ENCODE results near the gene MROH8.
"Not testable (repeated sequence)": the region's sequence is repeated elsewhere in the genome, so short reads cannot be mapped to it uniquely, and the experiment has no call there.

Gene MROH8

DNA sequence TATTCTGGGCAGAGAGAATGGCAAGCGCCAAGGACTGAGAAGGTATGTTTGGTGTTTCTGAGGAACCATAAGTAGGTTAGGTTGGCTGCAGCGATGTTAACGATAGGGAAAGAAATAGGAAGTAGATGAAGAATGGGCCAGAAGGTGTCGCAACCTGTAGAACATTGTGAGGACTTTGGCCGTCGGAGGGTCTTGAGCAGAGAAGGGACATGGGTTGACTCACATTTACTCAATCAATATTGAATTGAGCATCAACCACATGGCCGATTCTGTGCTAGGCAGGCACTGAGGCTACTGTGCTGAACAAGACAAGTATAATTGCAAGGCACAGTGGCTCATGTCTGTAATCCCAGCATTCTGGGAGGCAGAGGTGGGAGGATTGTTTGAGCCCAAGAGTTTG is 27.1 kb downstream of the MROH8 start:
- no peak for FAIRE-seq

GRCh38 chr20:37151529-37151928 is 27.8 kb downstream of the MROH8 start:
- no peak for FAIRE-seq

- not testable (repeated sequence) for FAIRE-seq
These were observed 28.5 kb downstream of the MROH8 start for GRCh38 chr20:37150864-37151263.

DNA sequence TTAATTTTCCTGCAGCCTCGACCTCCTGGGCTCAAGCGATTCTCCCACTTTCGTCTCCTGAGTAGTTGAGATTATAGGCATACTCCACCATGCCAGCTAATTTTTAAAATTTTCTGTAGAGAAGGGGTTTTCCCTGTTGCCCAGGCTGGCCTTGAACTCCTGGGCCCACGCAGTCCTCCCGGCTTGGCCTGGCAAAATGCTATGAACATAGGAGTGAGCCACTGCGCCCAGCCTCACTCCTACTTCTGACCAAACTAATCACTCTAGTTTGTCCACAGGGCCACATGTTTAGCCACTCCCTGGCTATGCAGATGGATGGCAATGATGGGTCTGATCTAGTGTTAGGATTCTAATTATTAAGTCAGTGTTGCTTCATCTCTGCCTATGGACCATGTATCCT is 32.1 kb downstream of the MROH8 start:
- no peak for FAIRE-seq

GRCh38 chr20:37144856-37145404 is 34.4 kb downstream of the MROH8 start:
- FAIRE-seq, result no peak

GRCh38 chr20:37142708-37143107 is 36.6 kb downstream of the MROH8 start:
- FAIRE-seq, result no peak

DNA sequence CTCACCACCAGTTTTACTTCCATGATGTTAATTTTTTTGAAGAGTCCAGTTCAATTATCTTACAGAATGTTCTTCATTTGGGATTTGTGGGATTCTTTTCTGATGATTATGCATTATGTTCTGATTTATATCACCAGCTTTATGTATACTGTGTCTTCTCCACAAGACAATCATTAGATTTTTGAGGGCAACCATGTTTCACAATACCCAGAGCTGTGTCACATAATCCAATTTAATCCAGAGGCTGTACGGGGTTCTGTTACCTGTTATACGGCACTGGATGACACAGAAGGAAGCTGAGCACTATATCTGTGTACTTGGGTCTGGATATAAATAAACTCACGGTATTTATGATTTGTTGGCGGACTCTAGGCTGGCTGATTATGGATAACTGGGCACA is 41.8 kb downstream of the MROH8 start:
- FAIRE-seq, result no peak

DNA sequence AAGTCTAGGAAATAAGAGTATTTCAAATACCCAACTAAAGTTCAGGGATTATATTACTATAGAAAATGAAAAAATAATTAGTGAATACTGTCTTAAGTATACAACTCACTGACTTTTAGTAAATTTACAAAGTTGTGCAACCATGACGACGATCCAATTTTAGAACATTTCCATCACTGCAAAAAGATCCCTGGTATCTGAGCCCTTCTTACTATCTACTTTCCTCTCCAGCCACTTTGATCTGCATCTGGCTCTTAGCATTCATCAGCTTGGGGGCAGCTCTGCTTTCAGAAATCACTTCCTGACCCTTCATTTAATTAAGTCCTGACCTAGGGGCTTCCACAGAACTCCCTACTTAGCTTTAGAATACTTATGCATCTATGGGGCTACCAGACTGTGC is 45.4 kb downstream of the MROH8 start:
- no peak for FAIRE-seq

DNA sequence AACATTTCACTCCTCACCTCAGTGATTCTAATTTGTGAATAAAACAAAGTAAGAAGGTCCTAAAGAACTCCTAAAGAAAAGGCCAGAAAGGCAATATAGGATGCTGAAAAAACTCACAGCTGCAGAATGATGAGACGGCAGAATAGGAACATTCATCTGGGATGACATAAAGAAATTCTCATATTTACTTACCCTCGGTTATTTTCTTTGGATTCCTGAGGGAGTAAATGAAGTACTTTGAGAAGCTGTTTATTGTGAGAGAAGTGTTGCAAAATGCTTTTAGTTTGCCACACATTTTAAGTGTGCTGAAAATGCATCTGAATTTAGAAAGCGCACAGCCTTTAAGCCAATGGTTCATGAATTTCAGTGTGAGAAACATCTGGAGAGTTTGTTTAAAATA is 47.9 kb downstream of the MROH8 start:
- FAIRE-seq, result no peak

GRCh38 chr20:37128803-37129202 is 50.5 kb downstream of the MROH8 start:
- no peak for FAIRE-seq

DNA sequence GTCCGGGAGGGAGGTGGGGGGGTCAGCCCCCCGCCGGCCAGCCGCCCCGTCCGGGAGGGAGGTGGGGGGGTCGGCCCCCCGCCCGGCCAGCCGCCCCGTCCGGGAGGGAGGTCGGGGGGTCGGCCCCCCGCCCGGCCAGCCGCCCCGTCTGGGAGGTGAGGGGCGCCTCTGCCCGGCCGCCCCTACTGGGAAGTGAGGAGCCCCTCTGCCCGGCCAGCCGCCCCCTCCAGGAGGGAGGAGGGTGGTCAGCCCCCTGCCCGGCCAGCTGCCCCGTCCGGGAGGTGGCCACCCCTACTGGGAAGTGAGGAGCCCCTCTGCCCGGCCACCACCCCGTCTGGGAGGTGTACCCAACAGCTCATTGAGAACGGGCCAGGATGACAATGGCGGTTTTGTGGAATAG is 53.1 kb downstream of the MROH8 start:
- FAIRE-seq, result not testable (repeated sequence)

- no peak for FAIRE-seq
These were observed 55.9 kb downstream of the MROH8 start for GRCh38 chr20:37123441-37123840.

- no peak for FAIRE-seq
These were observed 58.9 kb downstream of the MROH8 start for GRCh38 chr20:37120497-37120896.

GRCh38 chr20:37119356-37120036 is 59.9 kb downstream of the MROH8 start:
- FAIRE-seq, result no peak

DNA sequence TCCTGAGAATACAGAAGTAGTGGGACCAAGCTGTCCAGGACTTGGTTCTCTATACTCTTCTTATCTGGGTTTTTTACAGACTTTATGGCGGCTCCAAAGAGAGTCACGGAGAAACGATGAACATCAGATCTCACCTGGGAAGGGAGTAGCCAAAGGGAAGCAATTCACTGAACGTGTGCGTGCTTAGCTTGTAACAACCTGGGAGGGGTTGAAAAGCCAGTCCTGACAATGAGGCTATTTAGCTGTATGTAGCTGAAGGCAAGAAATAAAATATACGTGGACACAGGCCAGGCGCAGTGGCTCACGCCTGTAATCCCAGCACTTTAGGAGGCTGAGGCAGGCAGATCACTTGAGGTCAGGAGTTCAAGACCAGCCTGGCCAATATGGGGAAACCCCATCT is 65.3 kb downstream of the MROH8 start:
- no peak for FAIRE-seq

GRCh38 chr20:37111926-37112455 is 67.4 kb downstream of the MROH8 start:
- FAIRE-seq, result no peak

DNA sequence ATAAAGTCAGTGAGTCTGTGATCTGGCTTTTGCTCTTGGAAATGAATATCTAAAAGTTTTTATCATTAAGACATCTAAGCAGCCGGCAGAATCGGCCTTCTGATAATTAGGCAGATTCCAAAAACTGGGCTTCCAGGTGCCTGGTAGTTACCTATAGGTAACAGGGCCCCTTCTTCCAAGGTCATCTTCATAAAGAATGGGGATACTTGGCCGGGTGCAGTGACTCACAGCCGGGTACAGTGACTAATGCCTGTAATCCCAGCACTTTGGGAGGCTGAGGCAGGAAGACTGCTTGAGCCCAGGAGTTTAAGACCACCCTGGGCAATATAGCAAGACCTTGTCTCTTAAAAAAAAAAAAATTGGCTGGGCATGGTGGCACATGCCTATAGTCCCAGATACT is 70.7 kb downstream of the MROH8 start:
- FAIRE-seq, result no peak

GRCh38 chr20:37102571-37102970 is 76.8 kb downstream of the MROH8 start:
- FAIRE-seq, result no peak

DNA sequence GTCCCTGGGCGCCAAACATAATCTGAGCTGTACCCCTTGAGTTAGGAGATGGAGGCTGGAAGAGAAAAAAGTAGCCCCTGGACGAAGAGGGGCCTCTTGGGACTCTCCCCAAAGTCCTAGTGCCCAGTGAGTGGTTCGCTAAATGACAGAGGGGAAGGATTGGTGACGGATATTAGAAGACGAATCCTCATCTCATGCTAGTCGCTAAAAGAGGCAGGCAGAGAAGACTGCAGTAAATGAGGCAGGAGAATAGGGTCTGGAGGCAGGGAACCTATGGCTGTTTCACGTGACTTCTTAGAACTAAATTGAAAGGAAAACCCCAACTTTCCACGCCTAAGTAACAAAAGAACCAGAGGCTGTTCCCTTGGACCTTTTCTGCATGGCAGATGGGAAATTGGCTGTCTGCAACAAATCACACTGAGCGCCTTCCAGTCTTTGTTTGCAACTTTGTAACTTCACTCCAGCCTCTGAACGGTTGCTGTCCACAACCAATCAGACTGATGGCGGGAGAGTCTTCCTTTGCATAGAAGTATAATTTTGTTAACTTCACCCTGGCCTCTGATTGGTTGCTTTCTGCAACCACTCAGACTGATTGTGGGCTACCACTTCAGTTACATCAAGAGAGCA is 82.8 kb downstream of the MROH8 start:
- FAIRE-seq, result no peak

DNA sequence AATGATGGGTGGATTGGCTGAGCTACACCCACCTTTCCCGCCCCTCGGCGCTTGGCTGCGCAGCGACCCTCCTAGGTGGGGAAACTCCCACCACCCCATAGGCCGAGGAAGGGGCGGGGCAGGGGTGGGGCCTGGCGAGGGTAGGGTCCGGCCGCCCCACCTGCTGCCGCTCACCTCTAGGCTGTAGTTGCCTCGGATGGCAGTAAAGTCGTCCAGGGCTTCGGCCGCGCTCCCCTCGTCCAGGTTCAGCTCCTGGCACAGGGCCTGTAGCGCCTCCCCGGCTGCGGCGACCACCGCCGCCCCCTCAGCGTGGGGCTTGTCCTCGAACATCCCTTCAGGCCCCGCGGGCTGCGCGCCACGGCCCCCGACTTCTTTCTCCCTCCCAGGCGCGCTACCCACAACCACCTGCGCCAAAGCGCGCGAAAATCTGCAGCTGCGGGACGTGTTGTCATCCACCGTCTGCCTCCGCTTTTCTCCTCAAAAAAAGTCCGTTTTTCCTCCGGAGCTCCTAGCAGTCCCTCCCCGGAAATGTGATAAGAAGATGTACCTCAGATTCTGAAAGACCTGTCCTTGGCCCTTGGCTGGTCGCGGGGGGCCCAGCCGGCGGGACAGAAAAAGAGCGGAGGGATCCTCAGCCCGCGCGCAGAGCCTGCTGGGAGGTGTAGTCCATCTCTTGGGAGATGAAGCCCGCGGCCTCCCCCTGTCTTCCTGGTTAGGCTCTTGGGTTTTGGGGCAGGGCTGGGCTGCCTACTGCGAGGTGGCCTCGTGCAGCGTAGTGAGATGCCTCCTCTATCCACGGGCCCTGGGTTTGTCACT is 83.5 kb downstream of the MROH8 start, which contains the start of gene RBL1:
Gene RBL1 (minus strand): TSS at position 399 of the 816 bp plus-strand sequence. CDS start 69 bp downstream, at position 330.
- FAIRE-seq, result no peak

DNA sequence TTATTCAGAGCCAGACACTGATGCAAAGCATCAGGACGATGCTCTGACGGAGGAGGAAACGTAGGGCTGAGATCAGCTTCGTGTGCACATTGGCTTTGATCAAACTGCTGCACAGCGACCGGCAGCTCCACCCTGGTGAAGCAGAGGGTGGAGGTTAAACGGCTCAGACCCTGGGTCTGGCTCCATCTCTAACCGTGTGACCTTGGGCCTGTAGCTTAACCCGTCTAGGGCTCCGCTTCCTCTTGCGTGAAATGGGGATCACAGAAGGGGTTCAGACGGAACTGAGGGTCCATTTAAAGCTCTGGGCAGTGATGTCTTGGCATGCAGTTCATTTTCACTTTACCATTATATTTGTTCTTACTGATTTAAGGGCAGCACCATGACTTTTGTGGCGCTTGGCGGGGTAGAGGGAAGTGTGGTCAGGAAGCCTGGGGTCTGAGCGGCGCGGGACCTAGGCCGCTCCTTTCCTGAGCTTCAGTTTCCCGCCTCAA is 84.2 kb downstream of the MROH8 start:
- FAIRE-seq, result no peak

DNA sequence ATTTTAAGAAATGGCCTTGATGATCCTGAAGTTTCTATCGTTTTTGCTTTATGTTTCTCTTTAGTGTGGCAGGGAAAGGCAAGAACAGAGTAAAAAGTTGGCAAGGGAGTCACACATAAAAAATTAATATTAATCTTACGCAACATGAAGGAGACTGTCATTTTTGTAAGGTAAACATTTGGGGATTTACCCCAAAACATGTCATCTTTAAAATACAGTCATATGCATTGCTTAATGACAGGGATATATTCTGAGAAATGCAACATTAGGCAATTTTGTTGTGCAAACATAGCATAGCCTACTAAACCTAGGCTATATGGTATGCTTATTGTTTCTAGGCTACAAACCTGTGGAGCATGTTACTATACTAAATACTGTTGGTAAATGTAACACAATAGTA is 88.9 kb downstream of the MROH8 start:
- no peak for FAIRE-seq

- no peak for FAIRE-seq
These were observed 97.5 kb downstream of the MROH8 start for GRCh38 chr20:37081717-37082289.
